GM12872 (cell line): Measurements from ENCODE around the gene FZR1.

ENCODE experiments used
- CTCF ChIP-seq: IDR thresholded peaks from 3 replicates; pipeline ENCODE4 v1.5.1; 2011; ENCODE audit warnings: low read depth, mild to moderate bottlenecking, low read length, moderate library complexity; ENCODE audit not compliant: insufficient read depth

The FZR1 gene

DNA sequence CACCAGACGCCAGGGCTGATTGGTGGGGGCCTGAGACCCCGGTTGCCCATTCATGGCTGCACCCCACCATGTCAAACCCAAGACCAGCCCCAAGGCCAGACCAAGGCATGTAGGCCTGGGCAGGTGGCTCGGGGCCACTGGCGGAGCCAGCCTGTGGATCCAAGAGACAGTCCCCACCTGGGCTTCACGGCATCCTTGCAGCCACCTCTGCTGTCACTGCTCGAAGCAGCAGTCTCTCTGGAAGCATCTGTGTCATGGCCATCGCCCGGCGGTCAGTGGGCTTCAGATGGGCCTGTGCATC, 29.1 kb downstream of the FZR1 start:
- TF ChIP-seq CTCF = no peak

DNA sequence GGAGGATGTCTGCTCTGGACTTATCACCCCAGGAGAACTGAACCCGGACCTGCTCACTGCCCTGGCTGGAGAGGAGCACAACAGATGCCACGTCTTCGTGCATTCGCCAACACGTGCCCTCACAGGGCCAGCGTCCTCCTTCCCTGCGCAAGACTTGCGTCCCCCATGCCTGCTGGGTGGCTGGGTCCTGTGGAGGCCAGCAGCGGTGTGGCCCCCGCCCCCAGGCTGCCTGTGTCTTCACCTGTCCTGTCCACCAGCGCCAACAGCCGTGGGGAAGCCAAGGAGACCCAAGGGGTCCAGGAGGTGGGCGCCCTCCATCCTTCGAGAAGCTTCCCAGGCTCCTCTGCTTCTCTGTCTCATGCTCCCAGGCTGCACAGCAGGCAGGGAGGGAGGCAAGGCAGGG, 29.5 kb downstream of the FZR1 start:
- no peak for TF ChIP-seq CTCF

DNA sequence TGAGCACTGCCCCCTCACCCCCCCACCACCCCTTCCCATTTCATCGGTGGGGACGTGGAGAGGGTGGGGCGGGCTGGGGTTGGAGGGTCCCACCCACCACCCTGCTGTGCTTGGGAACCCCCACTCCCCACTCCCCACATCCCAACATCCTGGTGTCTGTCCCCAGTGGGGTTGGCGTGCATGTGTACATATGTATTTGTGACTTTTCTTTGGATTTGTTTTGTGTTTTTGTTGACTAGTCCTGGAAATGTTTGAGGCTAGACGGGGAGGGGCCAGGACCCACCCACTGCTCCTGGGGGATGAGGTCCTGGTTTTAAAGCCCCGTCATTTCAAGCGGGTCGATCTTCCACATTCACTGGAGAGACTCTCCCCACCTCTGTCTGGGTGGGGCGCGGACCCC, 29.9 kb downstream of the FZR1 start:
- TF ChIP-seq CTCF = no peak

DNA sequence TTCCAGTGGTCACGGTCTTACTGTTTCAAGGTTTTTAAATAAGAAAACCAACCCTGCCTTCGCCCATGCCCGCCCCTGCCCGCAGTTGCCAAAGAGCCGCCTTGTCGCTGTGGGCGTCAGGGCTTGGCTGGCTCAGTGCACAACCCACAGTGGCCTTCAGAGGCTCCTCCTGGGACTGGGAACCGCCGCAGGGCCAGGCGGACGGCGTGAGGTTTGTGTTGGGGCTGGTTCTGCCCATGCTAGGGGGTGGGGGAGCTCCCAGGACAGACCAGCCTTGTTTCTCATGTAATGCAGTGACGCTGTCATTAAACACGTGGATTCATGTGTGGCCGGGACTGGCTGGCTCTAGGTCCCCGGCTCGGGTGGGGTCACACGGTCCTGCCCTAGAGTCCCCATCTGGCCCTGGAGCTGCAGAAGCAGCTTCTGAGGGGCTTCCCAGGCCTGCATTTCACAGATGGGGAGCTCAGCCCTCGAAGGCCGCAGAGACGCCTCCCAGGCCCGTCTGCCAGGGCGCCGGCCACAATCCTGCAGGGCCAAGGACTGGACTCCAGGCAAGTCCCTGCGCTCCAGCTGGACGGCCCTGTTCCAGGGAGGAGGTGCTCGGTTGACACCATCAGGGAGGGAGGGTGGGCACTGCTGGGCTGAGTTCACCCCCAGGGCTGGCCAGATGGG, 30.5 kb downstream of the FZR1 start:
- no peak for TF ChIP-seq CTCF

GRCh38 chr19:3537101-3537437, 31.0 kb downstream of the FZR1 start:
- TF ChIP-seq CTCF = no peak

DNA sequence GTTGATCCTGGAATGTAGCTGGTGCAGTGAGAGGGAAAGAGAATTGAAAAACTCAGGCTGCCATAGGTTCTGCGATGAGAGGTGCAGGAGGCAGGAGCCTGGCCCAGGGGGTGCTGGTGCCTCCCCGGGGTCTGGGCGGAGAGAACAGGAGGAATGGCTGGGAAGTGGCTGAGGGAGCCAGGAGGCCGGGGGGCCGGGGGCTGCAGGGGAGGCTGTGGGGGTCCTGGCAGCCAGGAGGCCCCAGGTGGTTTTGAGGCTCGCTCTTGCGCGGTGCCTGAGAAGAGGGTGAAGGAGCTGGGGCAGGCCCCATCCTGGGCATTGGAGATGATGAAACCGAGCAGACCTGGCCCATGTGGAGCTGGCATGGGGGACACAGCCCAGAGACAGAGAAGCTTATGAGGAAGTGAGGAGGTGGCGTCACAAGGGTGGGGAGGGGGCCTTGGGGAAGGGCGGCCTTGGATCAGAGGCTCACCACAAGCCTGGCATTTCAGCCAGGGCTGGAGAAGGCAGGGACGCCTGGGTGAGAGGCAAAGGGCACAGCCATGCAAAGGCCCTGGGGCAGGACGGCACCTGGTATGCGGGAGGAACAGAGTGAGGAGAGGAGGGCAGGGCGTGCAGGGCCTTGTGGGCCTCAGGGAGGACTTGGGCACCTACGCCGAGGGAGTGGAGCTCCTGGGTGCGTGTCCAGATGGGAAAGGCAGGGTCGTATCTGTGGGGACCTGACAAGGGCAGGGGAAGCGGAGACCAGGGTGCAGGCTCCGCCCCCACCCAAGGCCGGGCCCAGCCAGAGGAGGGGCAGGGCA, 31.5 kb downstream of the FZR1 start:
- TF ChIP-seq CTCF = no peak

DNA sequence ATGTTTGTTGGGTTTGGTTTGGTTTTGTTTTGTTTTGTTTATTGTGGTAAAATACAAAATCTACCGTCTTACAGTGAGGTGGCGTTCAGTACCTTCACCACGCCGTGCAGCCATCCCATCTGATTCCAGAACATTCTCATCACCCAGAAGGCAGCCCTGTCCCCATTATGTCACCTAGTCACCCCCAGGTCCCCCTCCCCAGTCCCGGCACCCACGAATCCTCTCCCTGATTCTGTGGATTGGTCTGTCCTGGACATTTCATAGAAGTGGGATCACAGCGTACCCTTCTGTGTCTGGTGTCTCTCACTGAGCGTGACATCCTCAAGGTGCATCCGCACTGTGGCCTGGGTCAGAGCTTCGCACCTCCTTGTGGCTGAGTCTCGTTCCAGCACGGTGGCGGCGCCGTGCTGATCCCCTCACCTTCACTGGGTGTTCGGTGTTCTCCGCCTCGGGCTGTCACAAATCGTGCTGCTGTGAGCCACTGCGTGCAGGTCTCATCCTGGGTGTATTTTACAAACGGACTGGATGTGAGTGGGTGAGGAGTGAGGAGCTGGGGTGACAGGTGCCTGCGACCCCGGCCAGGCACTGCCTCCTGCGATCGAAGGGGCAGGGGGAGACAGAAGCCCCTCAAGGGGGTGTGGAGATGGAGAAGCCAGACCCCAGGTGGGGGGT, 32.3 kb downstream of the FZR1 start:
- TF ChIP-seq CTCF = no peak
